CD8-positive, alpha-beta memory T cell (primary cell): ENCODE data around the gene SDK1. TPM values are rescaled to one million over a fixed set of nuclear protein-coding genes. Genes with fewer than 3 reads are reported as not detected.
"Not testable (repeated sequence)": the region's sequence is repeated elsewhere in the genome, so short reads cannot be mapped to it uniquely, and the experiment has no call there.

Experiments
- CTCF ChIA-PET: fragments of 350-600 bp; sonication (Branson Sonifier 250); formaldehyde crosslinking; loops from one replicate; lab custom pipeline; 2021; ENCODE audit warnings: antibody characterized with exemption; lab: Charles Lee
- POLR2A ChIA-PET: fragments of 350-600 bp; sonication (Branson Sonifier 250); formaldehyde crosslinking; loops from one replicate; lab custom pipeline; 2021; ENCODE audit warnings: antibody characterized with exemption; lab: Charles Lee
- DNase-seq, 5 donors: peaks; one replicate each; pipeline versions ENCODE4 v3.0.0 to v3.0.0-alpha.2; 2020 to 2022; ENCODE audit warnings: mixed read lengths in 1 of 5
- H3K27ac ChIP-seq: one replicate; pipeline ENCODE4 v1.7.0; 2013; ENCODE audit warnings: low read depth, mild to moderate bottlenecking, low read length, moderate library complexity
- H3K27me3 ChIP-seq: 2 replicates; pipeline ENCODE4 v1.7.0; 2013; ENCODE audit warnings: low read length, mild to moderate bottlenecking; ENCODE audit not compliant: insufficient read depth, poor library complexity, severe bottlenecking
- H3K36me3 ChIP-seq: 2 replicates; pipeline ENCODE4 v1.7.0; 2013; ENCODE audit warnings: mild to moderate bottlenecking, low read length, moderate library complexity; ENCODE audit not compliant: insufficient read depth
- H3K4me1 ChIP-seq: 2 replicates; pipeline ENCODE4 v1.7.0; 2013; ENCODE audit warnings: mild to moderate bottlenecking, low read length, moderate library complexity; ENCODE audit not compliant: insufficient read depth
- H3K4me3 ChIP-seq: 2 replicates; pipeline ENCODE4 v1.7.0; 2013; ENCODE audit warnings: mild to moderate bottlenecking, low read length
- H3K9me3 ChIP-seq: 2 replicates; pipeline ENCODE4 v1.7.0; 2013; ENCODE audit warnings: mild to moderate bottlenecking, low read length
- H3K27ac Mint-ChIP-seq, 8 donors: one replicate each; pipeline ENCODE4 v1.8.0; 2020 to 2021; ENCODE audit warnings: mixed read lengths in 8 of 8, mild to moderate bottlenecking in 6 of 8, inconsistent platforms in 3 of 8, moderate library complexity in 3 of 8
- H3K27me3 Mint-ChIP-seq, 2 donors: one replicate each; pipeline ENCODE4 v1.8.0; 2020 to 2021; ENCODE audit warnings: mixed read lengths in 2 of 2, mild to moderate bottlenecking in 1 of 2, moderate library complexity in 1 of 2
- H3K36me3 Mint-ChIP-seq, 3 donors: one replicate each; pipeline ENCODE4 v1.8.0; 2020 to 2021; ENCODE audit warnings: mixed read lengths in 3 of 3, inconsistent platforms in 1 of 3, mild to moderate bottlenecking in 1 of 3
- H3K4me1 Mint-ChIP-seq, 3 donors: one replicate each; pipeline ENCODE4 v1.8.0; 2020 to 2021; ENCODE audit warnings: mixed read lengths in 3 of 3, inconsistent platforms in 1 of 3, mild to moderate bottlenecking in 1 of 3
- H3K4me3 Mint-ChIP-seq, 7 donors: one replicate each; pipeline ENCODE4 v1.8.0; 2020 to 2021; ENCODE audit warnings: mixed read lengths in 7 of 7, mild to moderate bottlenecking in 6 of 7, moderate library complexity in 4 of 7, inconsistent platforms in 2 of 7
- H3K9me3 Mint-ChIP-seq, 5 donors: one replicate each; pipeline ENCODE4 v1.8.0; 2020 to 2022; ENCODE audit warnings: mixed read lengths in 5 of 5, mild to moderate bottlenecking in 3 of 5, moderate library complexity in 2 of 5, inconsistent platforms in 1 of 5
- polyA plus RNA-seq: library from polyadenylated mRNA; unstranded; fragments of 300-500 nt; fragmentation: Illumina TruSeq; gene quantifications from one replicate; pipeline ENCODE4 v1.2.3, GENCODE V29; 2021
- total RNA-seq, 2 experiments: library from RNA; stranded (reverse); gene quantifications; one replicate each; pipeline ENCODE4 v1.2.3, GENCODE V29; 2021

SDK1 gene
- total and polyA plus RNA-seq, 3 experiments from 2014 or later: 0.04 TPM; not detected in 1

GRCh38 chr7:4313911-4314310, 1012.9 kb downstream of the SDK1 start:
- H3K4me1 ChIP-seq, CTCF ChIA-PET, H3K27me3 ChIP-seq, H3K27me3 Mint-ChIP-seq, H3K4me3 ChIP-seq, H3K27ac Mint-ChIP-seq, H3K9me3 ChIP-seq, H3K4me3 Mint-ChIP-seq, H3K27ac ChIP-seq, H3K36me3 ChIP-seq, H3K4me1 Mint-ChIP-seq, DNase-seq, H3K9me3 Mint-ChIP-seq, POLR2A ChIA-PET, H3K36me3 Mint-ChIP-seq: not testable (repeated sequence)

DNA sequence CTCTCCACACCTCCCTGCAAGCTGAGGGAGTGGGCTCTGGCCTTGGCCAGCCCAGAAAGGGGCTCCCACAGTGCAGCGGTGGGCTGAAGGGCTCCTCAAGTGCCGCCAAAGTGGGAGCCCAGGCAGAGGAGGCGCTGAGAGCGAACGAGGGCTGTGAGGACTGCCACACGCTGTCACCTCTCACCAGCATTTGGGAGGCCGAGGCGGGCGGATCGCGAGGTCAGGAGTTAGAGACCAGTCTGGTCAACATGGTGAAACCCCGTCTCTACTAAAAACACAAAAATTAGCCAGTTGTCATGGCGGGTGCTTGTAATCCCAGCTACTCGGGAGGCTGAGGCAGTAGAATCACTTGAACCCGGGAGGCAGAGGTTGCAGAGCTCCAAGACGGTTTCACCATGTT, 1013.3 kb downstream of the SDK1 start:
- not testable (repeated sequence) for H3K9me3 ChIP-seq, H3K9me3 Mint-ChIP-seq, H3K27ac Mint-ChIP-seq

More for the DNA sequence above, 1013.3 kb downstream of the SDK1 start:
- H3K36me3 ChIP-seq, H3K27ac ChIP-seq, H3K36me3 Mint-ChIP-seq, H3K4me3 Mint-ChIP-seq, H3K4me1 ChIP-seq, H3K27me3 ChIP-seq, H3K4me3 ChIP-seq, POLR2A ChIA-PET, DNase-seq, CTCF ChIA-PET, H3K4me1 Mint-ChIP-seq, H3K27me3 Mint-ChIP-seq: not testable (repeated sequence)
